GM19351 (cell line): ENCODE measurements around the gene RAB19.
"Not testable (repeated sequence)": the region's sequence is repeated elsewhere in the genome, so short reads cannot be mapped to it uniquely, and the experiment has no call there.

Experiments
- ATAC-seq: cut with Tn5 transposase; IDR thresholded peaks from one replicate; pipeline ENCODE4 v1.9.1; 2021; ENCODE audit warnings: mild to moderate bottlenecking, moderate library complexity; ENCODE audit not compliant: unreplicated experiment

The RAB19 gene

GRCh38 chr7:140453273-140453672 lies 49.4 kb downstream of the RAB19 start:
- ATAC-seq = no peak

- ATAC-seq = not testable (repeated sequence)
Observed at GRCh38 chr7:140453785-140454656, 50.2 kb downstream of the RAB19 start.

GRCh38 chr7:140454657-140455015 lies 50.8 kb downstream of the RAB19 start:
- ATAC-seq = no peak

GRCh38 chr7:140455743-140456142 lies 51.9 kb downstream of the RAB19 start:
- no peak for ATAC-seq

GRCh38 chr7:140456551-140457051 lies 52.7 kb downstream of the RAB19 start:
- ATAC-seq = no peak

- no peak for ATAC-seq
Observed at GRCh38 chr7:140458201-140458600, 54.3 kb downstream of the RAB19 start.

- ATAC-seq = no peak
Observed at GRCh38 chr7:140458916-140459315, 55.1 kb downstream of the RAB19 start.

GRCh38 chr7:140463111-140463510 lies 59.3 kb downstream of the RAB19 start:
- no peak for ATAC-seq

GRCh38 chr7:140475747-140476333 lies 72.0 kb downstream of the RAB19 start:
- no peak for ATAC-seq

- ATAC-seq = no peak
Observed at GRCh38 chr7:140476698-140477261, 72.9 kb downstream of the RAB19 start.
